SKM-1 (cell line): Measurements from ENCODE around the gene AP4E1.
"Not testable (repeated sequence)": the region's sequence is repeated elsewhere in the genome, so short reads cannot be mapped to it uniquely, and the experiment has no call there.

Experiments used
- DNase-seq: peaks from one replicate; lab custom pipeline; 2025; ENCODE audit not compliant: unreplicated experiment; lab: John Stamatoyannopoulos, UW

Gene AP4E1

GRCh38 chr15:50888054-50888453 is 20.4 kb upstream of the AP4E1 start:
- DNase-seq = no peak

DNA sequence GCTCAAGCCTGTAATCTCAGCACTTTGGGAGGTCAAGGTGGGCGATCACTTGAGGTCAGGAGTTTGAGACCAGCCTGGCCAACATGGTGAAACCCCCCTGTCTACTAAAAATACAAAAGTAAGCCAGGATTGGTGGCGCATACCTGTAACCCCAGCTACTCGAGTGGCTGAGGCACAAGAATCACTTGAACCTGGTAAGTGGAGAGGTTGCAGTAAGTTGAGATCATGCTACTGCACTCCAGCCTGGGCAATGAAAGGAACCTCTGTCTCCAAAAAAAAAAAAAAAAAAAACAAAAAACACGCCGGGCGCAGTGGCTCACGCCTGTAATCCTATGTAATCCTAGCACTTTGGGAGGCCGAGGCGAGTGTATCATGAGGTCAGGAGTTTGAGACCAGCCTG is 18.9 kb upstream of the AP4E1 start:
- no peak for DNase-seq

DNA sequence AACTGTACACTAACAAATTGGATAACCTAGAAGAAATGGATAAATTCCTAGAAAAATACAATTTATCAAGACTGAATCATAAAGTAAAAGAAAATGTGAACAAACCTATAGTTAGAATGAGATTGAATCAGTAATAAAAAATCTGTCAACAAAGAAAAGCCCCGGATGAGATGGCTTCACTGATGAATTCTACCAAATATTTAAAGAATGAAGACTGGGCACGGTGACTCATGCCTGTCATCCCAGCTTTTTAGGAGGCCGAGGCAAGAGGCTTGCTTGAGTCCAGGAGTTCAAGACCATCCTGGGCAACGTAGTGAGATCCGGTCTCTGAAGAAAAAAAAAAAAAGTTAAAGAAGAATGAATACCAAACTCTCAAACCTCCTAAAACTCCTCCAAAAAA is 17.7 kb upstream of the AP4E1 start:
- no peak for DNase-seq

- no peak for DNase-seq
Observed at GRCh38 chr15:50891159-50891558, 17.3 kb upstream of the AP4E1 start.

GRCh38 chr15:50893976-50894375 is 14.5 kb upstream of the AP4E1 start:
- DNase-seq = no peak

- not testable (repeated sequence) for DNase-seq
Observed at GRCh38 chr15:50901390-50901789, 7.1 kb upstream of the AP4E1 start.

DNA sequence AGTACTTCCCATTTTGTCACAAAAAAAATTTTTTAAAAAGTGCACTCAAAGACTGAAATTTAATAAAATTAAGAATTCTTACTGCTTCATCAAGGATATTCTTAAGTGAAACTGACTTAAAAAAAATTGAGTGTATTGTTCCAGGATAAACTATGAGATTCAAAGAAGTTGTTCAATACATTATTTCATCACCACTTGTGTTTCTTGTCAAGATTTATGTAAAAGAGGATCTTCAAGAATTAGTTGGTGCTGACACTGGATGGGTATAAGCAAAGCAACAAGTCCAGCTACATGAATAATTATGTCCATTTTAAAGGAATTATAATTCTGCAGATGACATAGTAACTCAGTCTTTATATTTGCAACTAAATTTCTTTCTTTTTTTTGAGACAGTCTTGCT is 4.3 kb upstream of the AP4E1 start:
- no peak for DNase-seq

- no peak for DNase-seq
Observed at GRCh38 chr15:50905055-50905454, 3.4 kb upstream of the AP4E1 start.

GRCh38 chr15:50906954-50907600 is 1.4 kb upstream of the AP4E1 start:
- no peak for DNase-seq

- DNase-seq = no peak
Observed at GRCh38 chr15:50907601-50908208, 778 bp upstream of the AP4E1 start.

GRCh38 chr15:50909010-50909317 is 481 bp downstream of the AP4E1 start:
- no peak for DNase-seq

DNA sequence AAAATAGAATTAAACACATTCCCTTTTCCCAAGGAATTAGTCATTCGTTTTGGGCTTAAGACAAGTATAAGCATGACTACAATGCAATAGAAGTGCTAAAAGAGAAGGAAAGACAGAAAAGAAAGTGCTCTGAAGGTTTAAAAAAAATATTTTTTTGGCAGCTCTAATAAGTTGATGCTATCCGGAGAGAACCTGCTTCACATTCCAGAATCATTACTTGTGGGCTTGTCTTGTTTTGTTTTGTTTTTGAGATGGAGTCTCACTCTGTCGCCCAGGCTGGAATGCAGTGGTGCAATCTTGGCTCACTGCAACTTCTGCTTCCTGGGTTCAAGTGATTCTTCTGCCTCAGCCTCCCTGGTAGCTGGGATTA is 1.9 kb downstream of the AP4E1 start:
- not testable (repeated sequence) for DNase-seq

- no peak for DNase-seq
Observed at GRCh38 chr15:50911001-50911400, 2.5 kb downstream of the AP4E1 start.

DNA sequence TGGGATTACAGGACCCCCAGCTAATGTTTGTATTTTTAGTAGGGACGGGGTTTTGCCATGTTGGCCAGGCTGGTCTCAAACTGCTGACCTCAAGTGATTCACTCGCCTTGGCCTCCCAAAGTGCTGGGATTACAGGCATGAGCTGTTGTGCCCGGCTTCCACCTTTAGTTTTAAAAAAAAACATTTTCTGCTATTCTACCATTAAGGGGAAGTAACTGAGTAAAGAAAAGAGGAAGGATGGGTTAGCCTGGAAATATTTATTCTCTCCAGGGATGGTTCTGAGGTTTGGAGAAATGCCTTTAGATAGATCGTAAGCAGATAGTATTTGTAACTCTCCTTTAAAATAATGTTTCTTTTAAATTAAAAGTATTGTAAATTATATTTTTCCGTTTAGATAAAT is 3.1 kb downstream of the AP4E1 start:
- peak; percentile 84 for DNase-seq

- DNase-seq = no peak
Observed at GRCh38 chr15:50916400-50916799, 7.9 kb downstream of the AP4E1 start.

- DNase-seq = not testable (repeated sequence)
Observed at GRCh38 chr15:50919359-50919758, 10.9 kb downstream of the AP4E1 start.

DNA sequence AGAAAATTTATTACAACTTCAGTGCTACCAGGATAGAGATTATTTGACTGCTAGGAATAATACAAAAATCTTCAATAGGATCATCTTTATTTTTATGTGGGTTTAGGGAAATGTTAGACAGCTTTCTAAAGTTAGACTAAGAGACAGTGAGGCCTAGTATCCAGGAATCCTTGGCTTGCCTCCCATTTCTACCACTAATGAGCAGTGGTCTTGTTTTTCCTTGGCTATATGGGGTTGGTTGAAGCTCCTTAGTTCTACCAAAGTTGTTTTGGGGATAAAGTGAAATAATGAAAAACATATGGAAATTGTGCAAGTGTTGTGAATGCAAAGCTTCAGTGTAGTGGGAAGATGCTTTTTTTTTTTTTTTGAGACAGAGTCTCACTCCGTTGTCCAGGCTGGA is 16.8 kb downstream of the AP4E1 start:
- DNase-seq = no peak

- no peak for DNase-seq
Observed at GRCh38 chr15:50929062-50929461, 20.6 kb downstream of the AP4E1 start.

DNA sequence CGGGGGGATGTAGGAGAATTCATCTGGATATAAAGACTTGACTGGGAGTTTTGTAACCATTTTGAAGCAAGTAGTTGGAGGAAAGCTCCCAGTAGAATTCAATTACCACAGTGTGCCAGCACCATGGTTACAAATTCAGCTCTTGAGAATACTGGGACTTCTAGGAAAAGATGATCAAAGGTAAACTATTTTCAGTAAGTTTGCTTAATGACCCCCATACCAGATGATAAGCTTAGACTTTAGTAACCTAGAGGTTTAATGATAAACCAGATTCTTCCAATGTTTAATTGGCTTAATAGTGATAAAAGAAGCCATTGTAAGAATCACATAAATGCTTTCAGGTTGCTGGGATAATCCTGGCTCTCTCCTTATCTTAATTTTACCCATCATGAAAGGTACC is 22.3 kb downstream of the AP4E1 start:
- DNase-seq = no peak

- peak; percentile 9 for DNase-seq
Observed at GRCh38 chr15:50933341-50933740, 24.9 kb downstream of the AP4E1 start.

- DNase-seq = no peak
Observed at GRCh38 chr15:50938525-50938924, 30.0 kb downstream of the AP4E1 start.

- DNase-seq = no peak
Observed at GRCh38 chr15:50939911-50940310, 31.4 kb downstream of the AP4E1 start.

DNA sequence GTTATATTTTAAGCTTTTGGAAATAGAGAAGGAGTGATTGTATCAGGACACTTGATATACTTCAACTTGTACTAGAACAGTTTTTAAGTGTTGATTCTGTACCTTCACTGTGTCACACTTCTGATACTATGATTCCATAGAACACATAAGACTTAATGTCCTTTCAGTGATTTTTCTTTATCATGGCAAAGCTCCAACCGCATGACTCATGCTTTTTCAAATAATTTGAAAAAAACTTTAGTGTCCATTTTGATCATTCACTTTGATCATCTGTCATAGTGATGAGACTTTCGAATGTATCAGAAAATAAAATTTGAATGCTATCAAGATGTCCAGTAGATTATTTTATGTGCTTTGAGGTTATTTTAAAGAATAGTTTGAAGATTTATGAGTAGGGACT is 32.0 kb downstream of the AP4E1 start:
- DNase-seq = no peak
